ENCODE results near the gene PKN1. TPM values are rescaled to one million over a fixed set of nuclear protein-coding genes. Genes with fewer than 3 reads are reported as not detected.

The PKN1 gene
- total and polyA plus RNA-seq, 4 donors, result 13.7 to 41.6 (median 22.3) TPM

- peak within 1 kb of the TSS in 1 of 2 donors; percentile 60 for H3K9ac ChIP-seq (ENCODE audit: low read depth in 1 of 2, low read length in 2 of 2)
- H3K36me3 ChIP-seq (ENCODE audit: control insufficient read depth in 4 of 4, insufficient read depth in 3 of 4, low read depth in 1 of 4, low read length in 3 of 4), result peaks cover 0 to 3% (median 2%) of the 10 kb centered on the region in 4 donors
- DNase-seq (ENCODE audit: low spot score), result peak; percentile 93
- no peaks in the 10 kb centered on the region for H3K27me3 ChIP-seq (ENCODE audit: control insufficient read depth in 4 of 4, insufficient read depth in 4 of 4, low read length in 3 of 4)
- WGBS, result 6% methylated on average over 71 of the region's 71 CpGs
- H3K27ac ChIP-seq (ENCODE audit: low read depth in 1 of 2, low read length in 2 of 2), result peak within 1 kb of the TSS; percentile 32 to 40
- peak within 1 kb of the TSS; percentile 67 to 85 (median 70) for H3K4me3 ChIP-seq (ENCODE audit: low read depth in 1 of 3, low read length in 3 of 3)
- TF ChIP-seq YY1 (IDR thresholded peaks at IDR 0.05) (peak; percentile 18), ATF3 (IDR thresholded peaks at IDR 0.05) (no peak), ZBTB33 (IDR thresholded peaks at IDR 0.05) (no peak), FOXA1 (IDR thresholded peaks at IDR 0.05) (no peak), JUND (IDR thresholded peaks at IDR 0.05) (no peak), SP1 (IDR thresholded peaks at IDR 0.05) (peak; percentile 84), RXRA (IDR thresholded peaks at IDR 0.05) (peak; percentile 22 to 34), MAX (IDR thresholded peaks at IDR 0.05) (peak; percentile 66), NR2F2 (IDR thresholded peaks at IDR 0.05) (no peak), CTCF (IDR thresholded peaks at IDR 0.05; ENCODE audit: low read depth, low read length, missing input control) (no peak), RAD21 (IDR thresholded peaks at IDR 0.05) (no peak), EGR1 (IDR thresholded peaks at IDR 0.05; ENCODE audit: low read depth in 2 of 2) (no peak), HNF4G (IDR thresholded peaks at IDR 0.05) (no peak), REST (IDR thresholded peaks at IDR 0.05) (no peak), HNF4A (conservative IDR thresholded peaks at IDR 0.05) (no peak), TAF1 (conservative IDR thresholded peaks at IDR 0.05) (no peak), FOXA2 (IDR thresholded peaks at IDR 0.05) (no peak), GABPA (IDR thresholded peaks at IDR 0.05 in 1 of 2, conservative IDR thresholded peaks at IDR 0.05 in 1 of 2) (peak in 1 of 2 donors; percentile 0)
- no peaks in the 10 kb centered on the region for H3K9me3 ChIP-seq (ENCODE audit: control insufficient read depth in 4 of 4, low read length in 3 of 4)
- H3K4me1 ChIP-seq (ENCODE audit: control insufficient read depth in 4 of 4, insufficient read depth in 4 of 4, low read length in 3 of 4), result peaks cover 3 to 30% (median 21%) of the 10 kb centered on the region in 4 donors
These were observed 63.1 kb downstream of the PKN1 start, which contains the start of gene GIPC1 for GRCh38 chr19:14496029-14496833. GIPC1 (minus strand) TSS chr19:14496127; CDS start chr19:14482976, 13,151 bp downstream.

Measured in liver (tissue), 9 donors.